NCI-H187 treated with DMSO at 0.1 percent for 48 hours (cell line): ENCODE results near the gene RANBP9.

Experiments
- DNase-seq: peaks from one replicate; lab custom pipeline; 2025; lab: John Stamatoyannopoulos, UW

RANBP9 gene

DNA sequence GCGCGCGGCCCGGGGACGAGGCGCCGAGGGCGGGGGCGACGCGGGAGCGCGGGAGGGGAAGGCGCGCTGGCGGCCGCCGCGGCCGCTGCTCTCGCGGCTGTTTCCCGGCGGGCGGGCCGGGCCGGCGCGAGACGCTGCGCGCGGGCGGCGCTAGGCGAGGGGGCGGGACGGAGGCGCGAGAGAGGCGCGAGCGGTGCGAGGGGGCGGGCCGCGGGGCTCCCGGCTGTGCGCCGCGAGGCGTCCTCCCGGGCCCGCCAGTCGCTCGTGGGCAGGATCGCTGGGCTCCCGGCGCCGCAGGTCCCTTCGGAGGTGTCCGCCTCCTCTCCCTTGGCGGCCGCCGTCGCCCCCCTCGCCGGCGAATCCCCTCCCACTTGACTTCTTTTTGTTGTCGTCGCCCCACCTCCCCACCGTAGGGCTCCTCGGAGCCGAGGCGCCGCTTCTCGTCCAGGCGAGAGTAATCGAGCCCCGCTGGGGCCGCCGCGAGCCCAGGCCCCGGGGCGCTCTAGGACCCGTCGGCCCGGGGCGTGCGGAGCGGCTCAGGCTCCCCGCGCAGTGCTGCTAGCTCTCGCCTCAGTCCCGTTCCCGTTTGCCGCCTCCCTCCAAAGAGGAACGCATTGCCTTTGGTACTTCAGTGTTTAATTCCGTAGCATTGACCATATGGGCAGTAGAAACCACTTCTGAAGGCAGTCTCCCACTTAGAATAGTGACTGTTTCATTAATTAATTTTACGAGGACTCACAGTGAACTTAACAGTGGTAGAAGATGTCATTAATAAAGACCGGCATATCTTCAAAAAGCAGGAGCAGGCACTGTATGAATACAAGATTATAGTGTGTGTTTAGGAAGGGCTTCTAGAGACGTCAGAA lies at the start of gene RANBP9:
RANBP9 (minus strand) TSS at position 103 of the 866 bp plus-strand sequence. CDS start 330 bp downstream, outside the sequence.
- DNase-seq, result peak; percentile 23

DNA sequence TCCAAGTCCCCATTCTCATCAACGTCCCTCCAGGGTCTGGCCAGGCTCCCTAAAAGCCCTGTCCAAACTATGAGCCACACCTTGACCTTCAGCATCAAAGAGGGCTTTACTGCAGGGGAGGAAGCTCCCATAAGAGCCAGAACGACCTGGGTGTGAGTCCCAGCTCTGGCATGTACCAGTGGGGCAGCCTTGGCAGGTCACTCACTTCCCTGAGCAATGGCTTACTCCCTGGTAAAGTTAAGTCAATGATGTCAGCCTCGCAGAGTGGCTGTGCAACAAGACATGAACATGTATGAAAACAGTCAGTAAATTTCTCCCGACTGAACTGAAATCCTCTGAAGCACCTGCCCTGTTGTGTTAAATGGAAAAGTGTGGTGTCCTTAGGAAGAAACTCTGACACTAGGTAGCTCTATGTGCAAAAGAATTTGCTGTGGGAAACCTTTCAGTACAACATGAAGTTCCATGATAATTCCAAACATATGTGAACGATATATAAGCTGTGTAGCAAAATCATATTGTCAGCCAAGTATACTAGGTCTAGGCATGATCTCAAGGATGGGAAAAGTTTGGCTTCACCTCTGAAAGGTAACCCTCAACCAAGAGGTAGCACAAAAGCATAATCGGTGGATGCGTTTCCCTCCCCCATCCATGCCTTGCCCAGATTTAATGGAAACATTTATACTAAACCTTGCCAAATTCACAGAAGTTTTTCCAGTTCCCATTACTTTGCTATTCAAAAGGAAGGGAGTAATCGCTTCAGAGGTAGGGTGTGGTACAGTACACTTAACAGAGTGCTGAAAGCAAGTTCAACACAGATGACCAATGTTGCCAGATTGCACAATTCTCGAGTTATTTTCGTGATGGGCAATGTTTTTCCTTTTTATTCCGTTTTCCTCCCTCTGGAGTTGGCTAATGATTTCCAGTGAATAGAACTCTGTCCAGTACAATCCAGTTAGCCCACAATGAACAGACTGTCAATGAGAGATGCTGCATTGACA lies 49.0 kb upstream of the RANBP9 start:
- DNase-seq, result no peak

DNA sequence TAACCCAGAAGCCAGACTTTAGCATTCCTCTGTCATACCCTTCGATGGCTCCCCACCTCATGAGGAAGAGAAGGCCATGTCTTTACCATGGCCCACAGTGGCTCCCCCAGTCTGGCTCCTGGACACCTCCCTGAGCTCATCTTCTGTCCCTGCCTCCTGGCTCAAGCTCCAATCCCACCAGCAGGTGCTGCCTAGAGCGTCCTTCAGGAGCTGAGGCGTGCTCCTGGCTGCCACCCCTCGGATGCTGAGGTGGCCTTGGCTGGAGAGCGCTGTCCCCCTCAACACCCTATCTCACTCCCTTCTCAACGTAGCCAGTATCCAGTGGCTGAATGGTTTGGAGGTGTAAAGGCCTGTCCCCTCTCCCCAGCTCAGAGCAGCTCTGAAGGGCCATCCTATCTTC lies 47.4 kb upstream of the RANBP9 start:
- no peak for DNase-seq

DNA sequence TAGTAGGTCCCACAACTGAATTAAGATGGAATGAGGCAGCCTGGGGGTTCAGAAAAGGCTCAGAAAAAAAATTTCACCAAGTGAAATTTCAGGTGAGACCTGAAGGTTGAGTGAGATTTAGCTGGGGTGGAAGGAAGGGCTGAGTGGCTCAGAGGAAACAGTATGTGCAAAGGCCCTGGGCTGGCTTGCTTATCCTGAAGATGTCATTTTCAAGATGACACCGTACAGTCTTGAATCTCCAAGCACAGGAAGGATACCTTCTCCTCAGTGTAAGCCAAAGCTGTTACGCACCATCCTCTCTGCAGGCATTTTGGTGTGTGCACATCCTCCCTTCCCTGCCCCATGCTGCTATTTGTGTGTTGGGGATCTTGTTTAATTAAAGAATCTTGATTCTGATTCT lies 43.0 kb upstream of the RANBP9 start:
- DNase-seq, result no peak

DNA sequence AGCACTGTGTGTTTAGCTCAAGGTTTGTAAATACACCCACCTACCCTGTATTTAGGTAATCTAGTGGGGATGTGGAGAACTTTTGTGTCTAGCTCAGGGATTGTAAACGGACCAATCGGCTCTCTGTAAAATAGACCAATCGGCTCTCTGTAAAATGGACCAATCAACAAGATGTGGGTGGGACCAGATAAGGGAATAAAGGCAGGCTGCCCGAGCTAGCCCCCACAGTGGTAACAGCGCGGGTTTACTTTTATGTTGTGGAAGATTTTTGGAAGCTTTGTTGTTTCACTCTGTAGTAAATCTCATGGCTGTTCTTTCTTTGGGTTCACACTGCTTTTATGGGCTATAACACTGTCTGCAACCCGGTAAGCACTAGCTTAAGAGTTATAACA lies 32.1 kb upstream of the RANBP9 start:
- no peak for DNase-seq

DNA sequence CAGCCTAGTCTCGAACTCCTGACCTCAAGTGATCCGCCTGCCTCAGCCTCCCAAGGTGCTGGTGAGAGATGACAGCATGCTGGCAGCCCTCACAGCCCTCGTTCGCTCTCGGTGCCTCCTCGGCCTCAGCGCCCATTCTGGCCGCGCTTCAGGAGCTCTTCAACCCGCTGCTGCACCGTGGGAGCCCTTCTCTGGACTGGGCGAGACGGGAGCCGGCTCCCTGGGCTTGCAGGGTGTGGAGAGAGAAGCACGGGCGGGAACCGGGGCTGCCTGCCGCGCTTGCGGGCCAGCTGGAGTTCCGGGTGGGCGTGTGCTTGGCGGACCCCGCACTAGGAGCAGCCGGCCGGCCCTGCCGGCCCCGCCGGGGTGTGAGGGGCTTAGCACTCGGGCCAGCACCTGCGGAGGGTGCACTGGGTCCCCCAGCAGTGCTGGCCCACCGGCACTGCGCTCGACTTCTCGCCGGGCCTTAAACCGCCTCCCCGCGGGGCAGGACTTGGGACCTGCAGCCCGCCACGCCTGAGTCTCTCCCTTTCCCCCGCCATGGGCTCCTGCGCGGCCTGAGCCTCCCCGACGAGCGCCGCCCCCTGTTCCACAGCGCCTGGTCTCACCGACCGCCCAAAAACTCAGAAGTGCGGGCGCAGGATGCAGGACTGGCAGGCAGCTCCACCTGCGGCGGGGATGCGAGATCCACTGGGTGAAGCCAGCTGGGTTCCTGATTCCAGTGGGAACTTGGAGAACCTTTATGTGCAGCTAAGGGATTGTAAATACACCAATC lies 31.5 kb upstream of the RANBP9 start:
- DNase-seq, result no peak

- DNase-seq, result no peak
Measured at GRCh38 chr6:13741365-13741764, 29.7 kb upstream of the RANBP9 start.

DNA sequence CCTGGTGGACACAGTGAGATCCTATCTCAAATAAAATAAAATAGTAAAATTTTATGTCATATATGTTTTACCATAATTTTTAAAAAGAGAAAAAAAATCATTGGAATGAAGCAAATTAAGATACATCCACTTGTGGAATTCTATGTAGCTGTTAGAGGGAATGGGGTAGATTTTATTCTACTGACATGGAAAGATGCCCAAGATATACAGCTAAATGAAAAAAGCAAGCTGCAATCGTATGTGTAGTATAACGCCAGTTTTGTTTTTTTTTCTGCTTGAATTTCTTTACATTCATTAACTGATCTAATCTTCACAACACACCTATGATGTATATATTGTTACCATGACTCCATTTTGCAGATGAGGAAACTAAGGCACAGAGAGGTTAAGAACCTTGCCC lies 23.4 kb upstream of the RANBP9 start:
- no peak for DNase-seq

DNA sequence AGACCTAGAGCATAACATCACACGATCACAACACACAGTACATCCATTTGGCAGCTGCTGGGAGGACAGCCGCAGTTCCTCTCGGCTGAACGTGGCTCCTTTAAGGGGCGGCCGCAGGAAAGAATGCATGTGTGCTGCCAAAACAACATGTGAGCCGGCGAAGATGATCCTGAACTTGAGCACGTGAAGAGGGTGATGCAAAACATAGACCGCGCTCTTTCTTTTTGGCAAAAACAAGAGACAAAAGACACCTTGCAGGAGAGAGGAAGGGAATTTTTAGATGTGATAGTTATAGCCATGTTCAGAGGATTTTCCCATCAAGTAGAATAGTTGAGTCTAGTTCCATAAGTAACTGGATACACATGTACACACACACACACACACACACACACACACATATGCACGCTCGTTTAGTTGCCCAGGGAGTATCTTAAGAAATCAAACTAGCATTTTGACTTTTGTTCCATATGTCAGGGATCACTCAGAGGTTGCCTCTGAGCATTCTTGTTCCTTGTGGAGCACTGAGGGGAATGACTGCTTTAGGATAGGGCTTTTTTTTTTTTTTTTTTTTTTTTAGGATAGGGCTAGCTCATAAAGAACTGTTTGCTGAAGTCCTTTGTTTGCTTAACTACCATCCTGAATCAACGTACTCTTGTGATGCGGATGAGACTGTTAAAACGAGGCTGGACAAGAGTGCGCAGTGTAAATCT lies 21.7 kb upstream of the RANBP9 start:
- no peak for DNase-seq

DNA sequence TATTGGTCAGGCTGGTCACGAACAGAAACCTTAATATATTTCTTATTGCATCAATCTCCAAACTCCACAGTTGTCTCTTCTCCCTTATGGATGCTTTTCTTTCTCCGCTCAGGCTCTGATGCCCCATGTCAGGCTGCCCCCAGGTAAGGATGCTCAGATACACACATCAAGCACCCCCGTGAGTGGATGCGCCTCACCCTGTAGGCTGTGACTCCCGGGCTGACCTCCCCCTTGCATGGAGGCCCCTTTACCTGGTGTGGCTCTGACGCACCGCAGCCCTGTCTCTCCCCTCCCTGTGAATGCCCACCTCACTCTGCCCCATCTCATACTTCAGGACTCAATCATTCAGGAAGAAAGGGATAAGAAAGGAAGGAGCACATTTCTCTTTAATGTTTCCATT lies 19.1 kb upstream of the RANBP9 start:
- DNase-seq, result no peak

DNA sequence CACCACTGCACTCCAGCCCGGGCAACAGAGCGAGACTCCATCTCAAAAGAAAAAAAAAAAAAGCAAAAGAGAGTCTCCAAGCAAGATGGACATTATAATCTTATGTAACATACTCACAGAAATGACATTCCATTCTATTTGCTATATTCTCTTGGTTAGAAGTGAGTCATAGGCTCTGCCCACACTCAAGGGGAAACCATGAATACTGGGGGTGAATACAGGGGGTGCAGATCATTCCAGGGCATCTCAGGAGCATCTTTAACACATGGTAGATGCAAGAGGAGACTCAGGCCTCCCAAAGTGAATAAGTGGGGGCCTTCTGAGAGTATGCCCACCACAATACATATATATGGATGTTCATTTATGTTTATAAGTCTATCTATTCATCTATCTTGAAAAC lies 18.3 kb upstream of the RANBP9 start:
- DNase-seq, result no peak

- no peak for DNase-seq
Measured at GRCh38 chr6:13725570-13725969, 13.9 kb upstream of the RANBP9 start.

DNA sequence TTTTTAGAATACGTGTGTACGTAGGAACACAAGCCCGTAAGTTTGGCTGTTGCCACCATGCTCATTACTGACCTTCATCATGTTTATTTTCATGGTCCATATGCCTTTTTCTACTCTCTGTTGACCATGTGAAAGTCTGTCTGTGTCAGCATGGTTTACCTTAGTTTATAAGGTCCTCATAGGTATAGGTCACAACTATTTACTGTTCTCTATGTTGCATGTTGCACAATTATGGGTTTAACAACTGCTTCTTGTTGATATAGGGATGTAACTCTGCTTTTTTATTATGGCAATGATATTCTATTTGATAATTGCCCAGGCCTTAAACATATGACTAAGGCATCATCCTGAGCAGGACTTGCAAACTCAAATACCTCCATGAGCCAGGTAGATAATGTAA lies 13.4 kb upstream of the RANBP9 start:
- DNase-seq, result no peak

DNA sequence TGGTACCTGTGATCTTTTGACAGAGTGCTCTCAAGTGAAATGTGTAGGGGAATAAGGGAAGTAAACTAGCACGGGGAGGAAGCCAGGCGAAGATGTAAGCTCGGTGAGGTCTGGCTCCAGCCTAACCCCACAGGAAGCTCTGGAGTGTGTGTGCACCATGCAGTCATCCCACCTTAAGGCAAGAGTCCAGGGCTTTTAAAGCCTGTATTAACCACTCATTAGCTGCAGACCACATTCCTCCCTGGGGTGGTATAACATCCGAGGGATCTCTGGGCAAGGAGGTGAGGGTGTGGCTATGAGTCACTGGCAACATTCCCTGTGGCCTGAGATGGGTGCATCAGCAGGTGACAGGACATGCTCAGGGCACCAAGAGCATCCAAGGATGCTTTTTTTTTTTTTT lies 12.5 kb upstream of the RANBP9 start:
- DNase-seq, result no peak

- no peak for DNase-seq
Measured at GRCh38 chr6:13722880-13723279, 11.2 kb upstream of the RANBP9 start.

DNA sequence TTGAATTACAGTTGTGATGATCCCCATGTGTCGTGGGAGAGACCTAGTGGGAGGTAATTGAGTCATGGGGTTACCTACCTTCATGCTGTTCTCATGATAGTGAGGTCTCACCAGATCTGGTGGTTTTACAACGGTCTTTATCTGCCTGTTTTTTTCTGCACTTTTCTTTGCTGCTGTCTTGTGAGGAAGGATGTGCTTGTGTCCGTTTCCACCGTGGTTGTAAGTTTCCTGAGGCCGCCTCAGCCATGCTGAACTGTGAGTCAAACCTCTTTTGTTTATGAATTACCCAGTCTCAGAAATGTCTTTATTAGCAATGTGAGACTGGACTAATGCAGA lies 6.5 kb upstream of the RANBP9 start:
- no peak for DNase-seq

DNA sequence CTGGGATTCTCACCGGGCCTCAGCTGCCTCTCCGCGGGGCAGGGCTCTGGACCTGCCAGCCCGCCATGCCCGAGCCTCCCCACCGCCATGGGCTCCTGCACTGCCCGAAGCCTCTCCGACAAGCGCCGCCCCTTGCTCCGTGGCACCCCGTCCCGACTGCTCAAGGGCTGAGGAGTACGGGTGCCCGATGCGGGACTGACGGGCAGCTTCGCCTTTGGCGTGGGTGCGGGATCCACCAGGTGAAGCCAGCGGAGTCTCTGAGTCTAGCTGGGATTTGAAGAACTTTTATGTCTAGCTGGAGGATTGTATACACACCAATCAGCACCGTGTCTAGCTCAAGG lies 5.3 kb upstream of the RANBP9 start:
- DNase-seq, result no peak

GRCh38 chr6:13716225-13716954 lies 4.8 kb upstream of the RANBP9 start:
- no peak for DNase-seq

DNA sequence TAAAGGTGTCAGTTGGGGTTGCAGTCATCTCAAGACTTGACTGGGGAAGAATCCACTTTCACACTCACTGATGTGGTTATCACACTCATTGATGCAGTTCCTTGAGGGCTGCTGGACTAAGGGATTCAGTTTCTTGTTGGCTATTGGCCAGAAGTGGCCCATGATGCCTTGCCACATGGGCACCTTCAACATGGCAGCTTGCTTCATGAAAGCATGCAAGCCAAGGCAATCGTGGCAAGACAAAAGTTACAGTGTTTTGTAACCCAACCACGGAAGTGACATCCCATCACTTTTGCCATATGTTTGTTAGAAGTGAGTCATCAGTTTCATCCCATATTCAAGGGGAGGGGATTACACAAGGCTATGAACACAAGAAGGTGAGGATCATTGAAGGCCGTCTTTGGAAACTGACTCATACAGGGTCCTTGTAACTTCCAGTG lies 3.8 kb upstream of the RANBP9 start:
- no peak for DNase-seq

DNA sequence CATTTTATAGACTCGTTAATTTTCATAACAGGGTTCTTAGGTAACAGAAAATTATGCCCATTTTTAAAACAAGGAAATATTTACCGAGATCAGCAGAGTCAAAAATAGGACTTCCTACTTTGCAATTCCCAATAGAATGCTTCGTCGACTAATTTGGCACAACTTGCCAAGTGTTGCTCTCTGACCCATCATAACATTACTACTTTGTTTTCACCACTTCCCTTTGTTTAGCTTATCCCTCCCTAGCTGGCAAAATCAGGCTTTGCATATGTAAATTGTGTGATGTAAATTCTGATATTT lies 914 bp upstream of the RANBP9 start:
- DNase-seq, result no peak

GRCh38 chr6:13711324-13711732 lies 307 bp downstream of the RANBP9 start:
- no peak for DNase-seq
